ENCODE results near the gene KIAA1671. TPM values are rescaled to one million over a fixed set of nuclear protein-coding genes. Genes with fewer than 3 reads are reported as not detected.

The KIAA1671 gene
- total and polyA plus RNA-seq, 2 of the 4 experiments (the other 2 are of a cell fraction), result 0.02 TPM; not detected in 1

- Histone ChIP-seq H3K14ac (replicated peaks; ENCODE audit: low read depth, low read length) (no peak overlapping the region), H3K4me1 (ENCODE audit: control insufficient read depth, insufficient read depth, low read length) (no peaks in the 10 kb centered on the region), H3K27me3 (ENCODE audit: control insufficient read depth, insufficient read depth, low read length) (no peaks in the 10 kb centered on the region; the same call in 1 of the 2 replicates), H3K27ac (ENCODE audit: insufficient read depth, low read length) (no peak overlapping the region), H4K5ac (ENCODE audit: low read depth, low read length) (no peak overlapping the region), H2BK120ac (ENCODE audit: low read depth, low read length) (no peak overlapping the region), H3K4ac (ENCODE audit: low read depth, low read length) (no peak overlapping the region), H2BK15ac (ENCODE audit: low read depth, low read length) (no peak overlapping the region), H2AFZ (replicated peaks; ENCODE audit: low read length, poor library complexity) (no peak overlapping the region), H2AK5ac (ENCODE audit: low read depth, low read length) (no peak overlapping the region), H4K8ac (ENCODE audit: low read depth in 2 of 2, low read length in 2 of 2) (no peak overlapping the region), H3K18ac (ENCODE audit: low read depth, low read length) (no peak overlapping the region), H4K20me1 (ENCODE audit: insufficient read depth, low read length) (no peaks in the 10 kb centered on the region), H3K79me1 (ENCODE audit: low read depth in 1 of 2, low read length in 2 of 2) (no peaks in the 10 kb centered on the region), H2AK9ac (replicated peaks; ENCODE audit: low read depth, low read length, poor library complexity) (no peak overlapping the region), H3K36me3 (ENCODE audit: control insufficient read depth, insufficient read depth, low read length) (no peaks in the 10 kb centered on the region), H3K56ac (ENCODE audit: extremely low read depth, insufficient read depth, low read length) (no peak overlapping the region), H4K91ac (ENCODE audit: insufficient read depth, low read depth, low read length) (no peak overlapping the region), H3K23ac (ENCODE audit: low read depth, low read length) (no peak overlapping the region), H3K9me1 (ENCODE audit: insufficient read depth, low read length) (no peaks in the 10 kb centered on the region), H2BK20ac (ENCODE audit: low read depth, low read length) (no peak overlapping the region), H3K4me2 (ENCODE audit: low read depth, low read length) (no peak overlapping the region), H3K9me3 (ENCODE audit: control insufficient read depth, insufficient read depth, low read length) (peaks cover 1% of the 10 kb centered on the region; the same call in 1 of the 2 replicates), H3K9ac (ENCODE audit: low read depth, low read length) (no peak overlapping the region), H3K4me3 (ENCODE audit: insufficient read depth, low read depth, low read length) (no peak overlapping the region), H2BK5ac (ENCODE audit: low read depth, low read length, poor library complexity, severe bottlenecking) (no peak overlapping the region)
- BruUV-seq (replicated peaks), result no TSS peak
- POLR2A ChIA-PET (ENCODE audit: unreplicated experiment), result no interaction called here
- DNase-seq (no peak), ATAC-seq (ENCODE audit: low read depth) (no peak)
- CTCF ChIA-PET, result no interaction called here
- in situ Hi-C loops (cut with MboI; ENCODE audit: low sequenced_read_pairs) (no loop called here), dilution Hi-C loops (cut with HindIII; ENCODE audit: low sequenced_read_pairs, unreplicated experiment) (no loop called here), intact Hi-C loops (cut with micrococcal nuclease) (no loop called here)
- WGBS, 2 experiments (ENCODE audit: extremely low coverage in 2 of 2, insufficient read length in 1 of 2), result 53% methylated on average over 6 of the region's 13 CpGs; no CpG with 5 or more reads in 1 of the 2 experiments
- TF ChIP-seq BHLHE40 (IDR thresholded peaks at IDR 0.05; ENCODE audit: low read depth, low read length) (no peak), ELK1 (IDR thresholded peaks at IDR 0.05; ENCODE audit: borderline replicate concordance, low read depth, low read length) (no peak), SMC3 (IDR thresholded peaks at IDR 0.05; ENCODE audit: low read depth, low read length) (no peak), FOS (IDR thresholded peaks at IDR 0.05; ENCODE audit: low read depth, low read length) (no peak), MAFK (IDR thresholded peaks at IDR 0.05; ENCODE audit: low read depth, low read length) (no peak), RCOR1 (IDR thresholded peaks at IDR 0.05; ENCODE audit: insufficient replicate concordance, low read length) (no peak), MXI1 (IDR thresholded peaks at IDR 0.05; ENCODE audit: borderline replicate concordance, low read depth, low read length) (no peak)
- TF ChIP-seq, protein P1, sequence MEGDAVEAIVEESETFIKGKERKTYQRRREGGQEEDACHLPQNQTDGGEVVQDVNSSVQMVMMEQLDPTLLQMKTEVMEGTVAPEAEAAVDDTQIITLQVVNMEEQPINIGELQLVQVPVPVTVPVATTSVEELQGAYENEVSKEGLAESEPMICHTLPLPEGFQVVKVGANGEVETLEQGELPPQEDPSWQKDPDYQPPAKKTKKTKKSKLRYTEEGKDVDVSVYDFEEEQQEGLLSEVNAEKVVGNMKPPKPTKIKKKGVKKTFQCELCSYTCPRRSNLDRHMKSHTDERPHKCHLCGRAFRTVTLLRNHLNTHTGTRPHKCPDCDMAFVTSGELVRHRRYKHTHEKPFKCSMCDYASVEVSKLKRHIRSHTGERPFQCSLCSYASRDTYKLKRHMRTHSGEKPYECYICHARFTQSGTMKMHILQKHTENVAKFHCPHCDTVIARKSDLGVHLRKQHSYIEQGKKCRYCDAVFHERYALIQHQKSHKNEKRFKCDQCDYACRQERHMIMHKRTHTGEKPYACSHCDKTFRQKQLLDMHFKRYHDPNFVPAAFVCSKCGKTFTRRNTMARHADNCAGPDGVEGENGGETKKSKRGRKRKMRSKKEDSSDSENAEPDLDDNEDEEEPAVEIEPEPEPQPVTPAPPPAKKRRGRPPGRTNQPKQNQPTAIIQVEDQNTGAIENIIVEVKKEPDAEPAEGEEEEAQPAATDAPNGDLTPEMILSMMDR (conservative IDR thresholded peaks at IDR 0.05; ENCODE audit: low read depth, low read length), result no peak
Observed at GRCh38 chr22:25174156-25174887, 221.8 kb downstream of the KIAA1671 start.
